A172 (cell line): ENCODE measurements around the gene ANAPC10. TPM values are rescaled to one million over a fixed set of nuclear protein-coding genes. Genes with fewer than 3 reads are reported as not detected.
"Not testable (repeated sequence)": the region's sequence is repeated elsewhere in the genome, so short reads cannot be mapped to it uniquely, and the experiment has no call there.

Source experiments
- DNase-seq: peaks from one replicate; pipeline ENCODE4 v3.0.0-alpha.2; 2015; ENCODE audit warnings: low spot score
- total RNA-seq: library from RNA; depleted of rRNA; stranded (reverse); fragments of >200 nt; shearing (Covaris generic); gene quantifications from 2 replicates; pipeline ENCODE4 v1.2.3, GENCODE V29; 2014; rRNA removed

ANAPC10 gene
- total RNA-seq = 64.3 and 65.8 TPM in 2 replicates

- DNase-seq = peak; percentile 93
These were observed at the start of gene ANAPC10, which contains the start of gene ABCE1 for GRCh38 chr4:145097821-145098674. Gene ANAPC10, minus strand, starts transcription at chr4:145098196. Its CDS starts 2,097 bp downstream, at chr4:145096099. Gene ABCE1, plus strand, starts transcription at chr4:145098311. Its CDS starts 6,102 bp downstream, at chr4:145104413.

DNA sequence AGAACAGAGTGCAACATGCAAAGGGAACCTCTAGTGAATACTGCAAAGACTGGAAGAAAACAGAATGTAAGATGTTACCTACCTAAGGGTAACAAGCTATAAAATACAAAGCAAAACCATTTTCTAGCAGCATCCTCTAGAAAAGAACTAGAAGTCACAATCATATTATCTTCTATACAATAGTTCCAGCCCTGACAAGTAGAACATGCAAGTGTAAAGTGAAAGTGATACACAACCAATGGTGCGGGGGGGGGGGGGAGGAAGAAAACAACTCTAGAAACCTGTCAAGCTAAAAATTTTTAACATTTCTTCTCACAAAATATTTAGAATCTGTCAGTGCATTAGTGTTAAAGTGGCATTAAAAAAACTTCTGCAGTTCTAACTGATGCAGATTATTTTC is 38.2 kb upstream of the ANAPC10 start:
- not testable (repeated sequence) for DNase-seq

- no peak for DNase-seq
These were observed 34.6 kb upstream of the ANAPC10 start for GRCh38 chr4:145132511-145133098.

DNA sequence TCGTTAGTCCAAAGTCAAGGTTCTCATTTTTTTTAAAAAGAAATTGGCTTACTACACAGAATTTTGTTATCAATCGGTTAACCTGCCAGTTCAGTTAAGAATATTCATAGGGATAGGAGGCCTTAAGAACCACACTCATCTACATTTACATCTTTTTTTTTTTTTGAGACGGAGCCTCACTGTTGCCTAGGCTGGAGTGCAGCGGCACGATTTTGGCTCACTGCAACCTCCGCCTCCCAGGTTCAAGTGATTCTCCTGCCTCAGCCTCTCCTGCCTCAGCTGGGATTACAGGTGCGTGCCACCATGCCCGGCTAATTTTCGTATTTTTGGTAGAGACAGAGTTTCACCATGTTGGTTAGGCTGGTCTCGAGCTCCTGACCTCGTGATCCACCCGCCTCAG is 33.9 kb upstream of the ANAPC10 start:
- no peak for DNase-seq

DNA sequence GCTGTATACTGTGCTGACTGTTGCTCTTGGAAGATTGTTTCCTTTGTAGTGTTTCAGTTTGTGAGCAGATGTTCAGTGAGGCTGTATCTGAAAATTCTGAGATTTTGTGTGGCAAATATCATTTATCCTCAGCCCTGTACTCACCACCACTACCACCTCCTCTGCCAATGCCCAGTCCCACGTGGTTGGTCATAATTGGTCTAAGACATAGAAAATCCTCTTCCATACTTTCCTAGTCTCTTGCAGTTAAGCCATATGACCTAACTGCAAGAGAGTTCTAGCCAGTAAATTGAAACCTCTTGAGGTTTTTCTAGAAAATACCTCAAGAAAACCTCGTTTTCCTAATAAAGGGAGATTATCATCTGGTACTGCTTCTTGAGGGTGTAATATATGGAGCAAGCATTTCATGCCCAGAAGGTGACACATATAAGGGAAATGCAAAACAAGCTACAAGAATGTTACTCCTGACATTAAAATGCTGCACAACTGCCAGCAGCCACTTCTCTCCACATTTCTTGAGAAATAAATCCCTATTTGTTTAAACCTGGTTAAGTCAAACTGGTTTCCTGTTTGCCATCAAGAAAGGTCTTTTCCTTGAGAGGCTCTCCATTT is 32.9 kb upstream of the ANAPC10 start:
- DNase-seq = peak; percentile 55

DNA sequence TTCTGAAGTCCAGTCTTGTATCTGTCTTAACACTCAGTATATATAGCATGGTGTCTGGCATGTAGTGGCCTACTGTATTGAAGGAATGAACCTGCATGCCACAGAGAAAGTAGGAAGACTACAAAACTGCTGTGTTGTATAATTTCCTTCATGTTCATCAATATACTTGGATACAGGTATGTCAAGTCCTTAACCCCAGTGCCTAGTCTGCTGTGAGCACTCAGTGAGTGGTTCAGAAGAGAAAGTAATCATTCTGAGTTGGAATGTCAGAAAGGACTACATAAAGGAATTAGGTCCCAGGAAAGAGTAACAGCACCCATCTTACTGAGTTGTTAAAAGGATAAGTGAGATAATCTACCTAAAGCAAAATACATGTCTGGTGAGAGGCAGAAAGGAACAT is 32.1 kb upstream of the ANAPC10 start:
- no peak for DNase-seq

GRCh38 chr4:145125396-145125795 is 27.4 kb upstream of the ANAPC10 start:
- no peak for DNase-seq

- no peak for DNase-seq
These were observed 10.1 kb upstream of the ANAPC10 start for GRCh38 chr4:145108128-145108527.

- DNase-seq = no peak
These were observed 9.1 kb upstream of the ANAPC10 start for GRCh38 chr4:145107126-145107525.

GRCh38 chr4:145103496-145103895 is 5.5 kb upstream of the ANAPC10 start:
- no peak for DNase-seq

- no peak for DNase-seq
These were observed 4.6 kb upstream of the ANAPC10 start for GRCh38 chr4:145102619-145103018.

DNA sequence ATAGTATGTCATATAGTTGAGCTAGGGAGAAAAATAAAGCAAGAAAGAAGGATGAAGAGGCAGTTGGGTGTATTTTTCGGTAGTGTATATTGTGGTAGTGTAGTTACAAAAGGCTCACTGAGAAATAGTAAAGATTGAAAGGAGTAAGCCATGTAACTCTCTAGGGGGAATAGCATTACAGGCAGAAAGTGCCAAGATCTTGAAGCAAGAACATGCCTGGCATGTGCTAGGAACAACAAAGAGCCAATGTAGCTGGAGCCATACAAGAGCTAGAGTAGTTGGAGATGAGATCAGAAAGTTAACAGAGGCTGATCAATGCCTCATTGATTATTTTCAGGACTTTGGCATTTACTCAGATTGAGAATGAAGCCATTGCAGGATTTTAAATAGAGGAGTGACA is 3.1 kb upstream of the ANAPC10 start:
- DNase-seq = no peak

GRCh38 chr4:145099653-145100052 is 1.7 kb upstream of the ANAPC10 start:
- DNase-seq = peak; percentile 1

DNA sequence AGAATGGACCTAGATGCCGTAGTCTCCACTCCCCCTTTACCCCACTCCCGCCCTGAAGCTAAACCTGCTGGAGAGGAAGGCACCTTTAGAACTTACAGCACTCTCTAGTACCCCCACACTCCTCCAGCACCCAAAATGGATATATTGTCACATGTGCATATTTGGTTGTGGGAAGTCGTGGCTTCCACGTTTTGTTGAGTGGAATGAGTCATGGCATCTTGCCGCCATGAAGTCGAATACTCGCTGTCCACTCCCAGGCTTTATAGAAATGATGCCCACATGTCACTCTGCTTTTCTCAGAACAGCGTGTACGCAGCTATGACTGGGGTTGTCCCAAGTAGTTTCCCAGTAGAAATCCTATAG is 660 bp upstream of the ANAPC10 start:
- DNase-seq = peak; percentile 52

DNA sequence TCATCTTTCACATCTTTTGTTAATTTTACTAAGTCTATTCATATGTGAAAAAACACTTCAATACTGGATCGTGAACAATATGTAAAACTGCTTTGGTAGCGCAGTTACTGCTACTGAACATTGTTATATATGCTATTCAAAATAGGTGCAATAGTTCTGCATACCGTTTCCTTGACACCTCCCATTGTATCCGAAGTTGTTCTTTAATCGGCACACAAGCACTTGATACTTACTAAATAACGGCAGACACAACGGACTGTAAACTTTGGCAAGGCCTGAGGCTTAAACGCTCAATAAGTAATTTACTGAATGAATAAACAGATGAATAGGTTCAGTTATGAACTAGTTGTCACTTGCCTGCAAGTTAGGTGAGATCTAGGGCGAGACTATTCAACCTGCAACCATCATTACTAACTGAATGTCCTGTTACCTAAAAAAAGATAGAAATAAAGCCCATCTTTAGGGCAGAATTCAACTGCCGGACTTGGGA is 620 bp downstream of the ANAPC10 start:
- no peak for DNase-seq

GRCh38 chr4:145093638-145094037 is 4.4 kb downstream of the ANAPC10 start:
- no peak for DNase-seq

DNA sequence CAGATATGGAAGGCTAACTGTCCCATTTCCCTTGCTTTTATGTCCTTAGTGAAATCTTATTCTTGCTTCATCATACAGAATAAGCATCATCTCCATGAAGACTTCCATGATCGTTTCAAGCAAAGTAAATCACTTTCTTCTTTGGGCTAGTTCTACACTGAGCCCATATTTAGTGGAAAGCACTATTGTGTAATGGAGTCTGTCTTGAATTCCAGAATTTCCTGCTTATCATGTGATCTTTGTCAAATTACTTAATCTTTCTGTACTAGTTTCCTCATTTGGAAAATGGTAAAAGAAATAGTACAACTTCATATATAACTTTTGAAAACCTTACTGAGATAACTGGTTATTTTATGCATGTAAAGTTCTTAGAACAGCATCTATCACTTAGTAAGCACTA is 7.6 kb downstream of the ANAPC10 start:
- no peak for DNase-seq

- DNase-seq = no peak
These were observed 13.9 kb downstream of the ANAPC10 start for GRCh38 chr4:145083891-145084605.

GRCh38 chr4:145081756-145082155 is 16.2 kb downstream of the ANAPC10 start:
- DNase-seq = no peak

DNA sequence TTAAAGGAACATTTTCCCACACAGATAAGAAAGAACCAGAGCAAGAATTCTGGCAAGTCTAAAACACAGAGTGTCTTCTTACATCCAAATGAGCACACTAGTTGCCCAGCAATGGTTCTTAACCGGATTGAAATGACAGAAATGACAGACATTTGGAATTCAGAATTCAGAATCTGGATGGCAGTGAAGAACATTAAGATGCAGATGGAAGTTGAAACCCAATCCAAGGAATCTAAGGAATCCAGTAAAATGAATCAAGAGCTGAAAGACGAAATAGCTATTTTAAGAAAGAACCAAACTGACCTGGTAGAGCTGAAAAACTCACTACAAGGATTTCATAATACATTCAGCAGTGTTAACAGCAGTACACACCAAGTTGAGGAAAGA is 21.5 kb downstream of the ANAPC10 start:
- no peak for DNase-seq

GRCh38 chr4:145075742-145076468 is 22.1 kb downstream of the ANAPC10 start:
- no peak for DNase-seq
